ENCODE measurements around the gene A4GALT. TPM values are rescaled to one million over a fixed set of nuclear protein-coding genes. Genes with fewer than 3 reads are reported as not detected.

Gene A4GALT
- total and polyA plus RNA-seq, 10 of the 15 experiments (the other 5 are each of a cell fraction or from before 2014, with no cell fraction given) = 0.04 to 3.9 (median 2.3) TPM; not detected in 1

- TF ChIP-seq JUNB (IDR thresholded peaks at IDR 0.05) = no peak
- peak; percentile 20 to 61; a peak in 2 of 4 replicates for TF ChIP-seq BHLHE40 (IDR thresholded peaks at IDR 0.05; ENCODE audit: borderline replicate concordance in 1 of 2, low read depth in 2 of 2, low read length in 1 of 2)
- TF ChIP-seq SMARCA5 (IDR thresholded peaks at IDR 0.05) = peak; percentile 60
- TF ChIP-seq WRNIP1 (IDR thresholded peaks at IDR 0.05; ENCODE audit: borderline replicate concordance, low read depth, low read length) = no peak
- peak; percentile 39 for TF ChIP-seq PBX3 (IDR thresholded peaks at IDR 0.05; ENCODE audit: insufficient replicate concordance, low read depth, low read length)
- TF ChIP-seq HDGF (IDR thresholded peaks at IDR 0.05) = peak; percentile 98
- no peak for TF ChIP-seq PAX5 (IDR thresholded peaks at IDR 0.05; ENCODE audit: borderline replicate concordance, low read depth, low read length)
- TF ChIP-seq, protein P1, sequence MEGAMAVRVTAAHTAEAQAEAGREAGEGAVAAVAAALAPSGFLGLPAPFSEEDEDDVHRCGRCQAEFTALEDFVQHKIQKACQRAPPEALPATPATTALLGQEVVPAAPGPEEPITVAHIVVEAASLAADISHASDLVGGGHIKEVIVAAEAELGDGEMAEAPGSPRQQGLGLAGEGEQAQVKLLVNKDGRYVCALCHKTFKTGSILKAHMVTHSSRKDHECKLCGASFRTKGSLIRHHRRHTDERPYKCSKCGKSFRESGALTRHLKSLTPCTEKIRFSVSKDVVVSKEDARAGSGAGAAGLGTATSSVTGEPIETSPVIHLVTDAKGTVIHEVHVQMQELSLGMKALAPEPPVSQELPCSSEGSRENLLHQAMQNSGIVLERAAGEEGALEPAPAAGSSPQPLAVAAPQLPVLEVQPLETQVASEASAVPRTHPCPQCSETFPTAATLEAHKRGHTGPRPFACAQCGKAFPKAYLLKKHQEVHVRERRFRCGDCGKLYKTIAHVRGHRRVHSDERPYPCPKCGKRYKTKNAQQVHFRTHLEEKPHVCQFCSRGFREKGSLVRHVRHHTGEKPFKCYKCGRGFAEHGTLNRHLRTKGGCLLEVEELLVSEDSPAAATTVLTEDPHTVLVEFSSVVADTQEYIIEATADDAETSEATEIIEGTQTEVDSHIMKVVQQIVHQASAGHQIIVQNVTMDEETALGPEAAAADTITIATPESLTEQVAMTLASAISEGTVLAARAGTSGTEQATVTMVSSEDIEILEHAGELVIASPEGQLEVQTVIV (IDR thresholded peaks at IDR 0.05; ENCODE audit: borderline replicate concordance, partially characterized antibody) = no peak
- no peak for TF ChIP-seq EP300 (IDR thresholded peaks at IDR 0.05; ENCODE audit: borderline replicate concordance in 1 of 2, control insufficient read depth in 1 of 2, low read depth in 2 of 2, low read length in 2 of 2)
- TF ChIP-seq TBL1XR1 (IDR thresholded peaks at IDR 0.05; ENCODE audit: low read depth, low read length) = no peak
- peak; percentile 74; the same call in 1 of the 2 replicates for TF ChIP-seq POLR2A (IDR thresholded peaks at IDR 0.05; ENCODE audit: low read depth, low read length)
- no peak for TF ChIP-seq TAF1 (IDR thresholded peaks at IDR 0.05; ENCODE audit: borderline replicate concordance, low read depth, low read length)
- TF ChIP-seq NFIC (IDR thresholded peaks at IDR 0.05; ENCODE audit: low read depth, low read length) = no peak
- 0 out of 2 replicates have a peak, but pooled peaks have one; percentile 22 for TF ChIP-seq CHD2 (IDR thresholded peaks at IDR 0.05; ENCODE audit: borderline replicate concordance, low read depth, low read length)
- no peak for TF ChIP-seq SKIL (IDR thresholded peaks at IDR 0.05; ENCODE audit: low read depth, poor library complexity, severe bottlenecking)
- no peak for TF ChIP-seq ZBTB11 (CRISPR knock-in tag; IDR thresholded peaks at IDR 0.05)
- TF ChIP-seq ATF3 (IDR thresholded peaks at IDR 0.05; ENCODE audit: borderline replicate concordance, extremely low read depth, low read depth, low read length) = no peak
These were observed 72.1 kb downstream of the A4GALT start (continued) for GRCh38 chr22:42648368-42649245.
